Panc1 (cell line): ENCODE results near the gene TLL2.

Source experiments
- CTCF ChIP-seq: fragments of 450-650 bp; IDR thresholded peaks from 2 replicates; pipeline ENCODE4 v1.5.1; 2017; ENCODE audit warnings: mild to moderate bottlenecking
- POLR2AphosphoS5 ChIP-seq: IDR thresholded peaks from 2 replicates; pipeline ENCODE4 v1.6.1; 2012; ENCODE audit warnings: mild to moderate bottlenecking, low read depth, low read length, moderate library complexity
- REST ChIP-seq, 2 experiments: IDR thresholded peaks; 2 replicates each; pipeline ENCODE4 v1.6.1; 2011 to 2012; ENCODE audit warnings: low read depth in 2 of 2, control low read depth in 1 of 2, low read length in 1 of 2, mild to moderate bottlenecking in 1 of 2, moderate library complexity in 1 of 2; ENCODE audit not compliant: insufficient read depth in 1 of 2
- SIN3A ChIP-seq: IDR thresholded peaks from 2 replicates; pipeline ENCODE4 v1.6.1; 2012; ENCODE audit warnings: low read depth, mild to moderate bottlenecking, low read length, moderate library complexity, borderline replicate concordance; ENCODE audit not compliant: insufficient read depth
- TCF7L2 ChIP-seq: IDR thresholded peaks from 2 replicates; pipeline ENCODE4 v1.6.1; 2011; ENCODE audit warnings: mild to moderate bottlenecking, low read depth, low read length, inconsistent platforms

- TF ChIP-seq CTCF (no peak), SIN3A (no peak), POLR2AphosphoS5 (no peak), TCF7L2 (no peak), REST (IDR thresholded peaks at IDR 0.05; ENCODE audit: insufficient read depth in 1 of 2, low read depth in 2 of 2, low read length in 1 of 2) (no peak)
Observed at GRCh38 chr10:96401036-96401435, 112.7 kb downstream of the TLL2 start.
